Heart right ventricle (tissue), 16 donors: ENCODE data around the gene HIGD2B. TPM values are rescaled to one million over a fixed set of nuclear protein-coding genes. Genes with fewer than 3 reads are reported as not detected.

Source experiments
- ATAC-seq, 8 donors: fragments of 200-7000 bp; cut with Tn5 transposase; one replicate each; pipeline ENCODE4 v1.9.1; 2020; ENCODE audit warnings: mild to moderate bottlenecking in 8 of 8, moderate library complexity in 8 of 8, moderate number of reproducible peaks in 1 of 8
- DNase-seq, 2 donors: peaks; one replicate each; pipeline ENCODE4 v3.0.0-alpha.2; 2020
- H3K27ac ChIP-seq, 10 donors: fragments of 200-600 bp; sonication (generic) in 2 of 10; one replicate each; pipeline versions ENCODE4 v1.5.0 to v1.8.0; 2020 to 2022; ENCODE audit warnings: mild to moderate bottlenecking in 3 of 10
- H3K27me3 ChIP-seq, 7 donors: fragments of 200-600 bp; one replicate each; pipeline ENCODE4 v1.8.0; 2021 to 2022; ENCODE audit warnings: mild to moderate bottlenecking in 2 of 7
- H3K36me3 ChIP-seq, 9 donors: fragments of 200-600 bp; sonication (generic) in 1 of 9; one replicate each; pipeline versions ENCODE4 v1.5.0 to v1.8.0; 2020 to 2022; ENCODE audit warnings: mild to moderate bottlenecking in 2 of 9
- H3K4me1 ChIP-seq, 9 donors: fragments of 200-600 bp; sonication (generic) in 1 of 9; one replicate each; pipeline versions ENCODE4 v1.5.0 to v1.8.0; 2020 to 2022; ENCODE audit warnings: mild to moderate bottlenecking in 4 of 9
- H3K4me3 ChIP-seq, 10 donors: fragments of 200-600 bp; sonication (generic) in 2 of 10; one replicate each; pipeline versions ENCODE4 v1.5.0 to v1.8.0; 2020 to 2022; ENCODE audit warnings: mild to moderate bottlenecking in 7 of 10, moderate library complexity in 2 of 10
- H3K9me3 ChIP-seq, 11 donors: fragments of 200-600 bp in 10 of 11; sonication (generic) in 2 of 11; one replicate each; pipeline versions ENCODE4 v1.5.0 to v1.8.0; 2013 to 2022; ENCODE audit warnings: mild to moderate bottlenecking in 2 of 11, control low read depth in 1 of 11, moderate library complexity in 1 of 11
- WGBS, 2 donors: extraction: QIAGEN DNeasy Blood & Tissue Kit; methylation state at CpG; one replicate each; pipeline ENCODE4 v1.1.7; 2013; ENCODE audit warnings: inconsistent platforms in 1 of 2; 5-methylcytosine and 5-hydroxymethylcytosine counted together
- intact Hi-C, 10 donors: fragments of 100-400 bp; cut with DNase I; formaldehyde crosslinking; loops; one replicate each; pipeline versions ENCODE4 v1.11.1 to v1.14.2; 2022
- long read RNA-seq, 3 donors: library from polyadenylated mRNA; unstranded; transcript quantifications; one replicate each; pipeline ENCODE4 v2.0.0, GENCODE V29; 2020 to 2021
- polyA plus RNA-seq, 2 donors: library from polyadenylated mRNA; stranded (reverse); fragments of 200-250 nt; gene quantifications; one replicate each; pipeline ENCODE4 v1.2.3, GENCODE V29; 2013
- total RNA-seq, 10 donors: library from RNA; stranded (reverse); fragmentation: NEBNext Ultra II Directional in 3 of 10; extraction: Animal tissue kit (Norgen Biotek cat#: 25700) in 3 of 10; gene quantifications; one replicate each; pipeline versions ENCODE4 v1.2.1 to v1.2.4, GENCODE V29; 2021 to 2023
- TF ChIP-seq, protein P1 (sequence below), 9 donors: fragments of 200-600 bp; sonication (generic) in 2 of 9; IDR thresholded peaks; one replicate each; pipeline versions ENCODE4 v1.5.0 to v1.8.0; 2021 to 2022; ENCODE audit warnings: antibody characterized with exemption in 9 of 9, mild to moderate bottlenecking in 5 of 9, moderate library complexity in 1 of 9
- donor health status: Arrhythmogenic right ventricular cardiomyopathy.
- donor health status: ischemic (EF 13 %, LVEDD 7.1; RV severe dilation, severe dysfunction).
- donor health status: healthy with polysubstance abuse.
- donor health status: DM: no; HTN: yes; CAD: no.
- donor health status: DM: no; HTN: no; CAD: no.
- donor health status: ischemic (EF 25% LVEDD 6.9; RV normal size, moderate dysfunction).
- donor health status: ischemic (EF 25% LVEDD 5.7; RV mildly dilated, moderate dysfunction).
- donor health status: healthy.
- donor health status: DM: yes; HTN: yes; CAD: no.
- donor health status: Ischemic cardiomyopathy.
- donor health status: ischemic (EF 35%, LVEDD 5.7; RV mildly dilated, moderate dysfunction).
- donor health status: nonischemic (EF 11% LVEDD 7.7; RV severe dilation, severe dysfunction).
- donor health status: DM: yes; HTN: yes; CAD: no.
- donor health status: PGD.
- donor health status: ischemic (EF 29% LVEDD 5.4; RV normal size, mild dysfunction).
- donor health status: nonischemic (EF 23%, LVEDD 6.1; RV moderate dilation, normal function).

Gene HIGD2B
- not detected for total RNA-seq
- not detected for polyA plus RNA-seq
- long read RNA-seq, donor 1: 0 reads
- long read RNA-seq, donor 2: 0 reads
- long read RNA-seq, donor 3: 0 reads

GRCh38 chr15:72685925-72686794 is at the start of gene HIGD2B, which contains the start of gene BBS4:
HIGD2B (minus strand) TSS chr15:72686182; CDS start chr15:72676374, 9,808 bp downstream.
BBS4 (plus strand) TSS chr15:72686207; CDS start chr15:72686228, 21 bp downstream.
- intact Hi-C loops: loop anchor here in 2 of 10 donors (5.0 kb wide), 2 partner anchors 89 to 229 kb away; no protein-coding TSS in a partner anchor
- peak; percentile 98 to 99 (median 99) for ATAC-seq
- H3K27me3 ChIP-seq: no peaks in the 10 kb centered on the region
- DNase-seq: peak; percentile 87 to 88
- H3K36me3 ChIP-seq: no peaks in the 10 kb centered on the region
- 0 to 1% methylated on average over 49 of the region's 49 CpGs for WGBS, 2 donors
- TF ChIP-seq, protein P1, sequence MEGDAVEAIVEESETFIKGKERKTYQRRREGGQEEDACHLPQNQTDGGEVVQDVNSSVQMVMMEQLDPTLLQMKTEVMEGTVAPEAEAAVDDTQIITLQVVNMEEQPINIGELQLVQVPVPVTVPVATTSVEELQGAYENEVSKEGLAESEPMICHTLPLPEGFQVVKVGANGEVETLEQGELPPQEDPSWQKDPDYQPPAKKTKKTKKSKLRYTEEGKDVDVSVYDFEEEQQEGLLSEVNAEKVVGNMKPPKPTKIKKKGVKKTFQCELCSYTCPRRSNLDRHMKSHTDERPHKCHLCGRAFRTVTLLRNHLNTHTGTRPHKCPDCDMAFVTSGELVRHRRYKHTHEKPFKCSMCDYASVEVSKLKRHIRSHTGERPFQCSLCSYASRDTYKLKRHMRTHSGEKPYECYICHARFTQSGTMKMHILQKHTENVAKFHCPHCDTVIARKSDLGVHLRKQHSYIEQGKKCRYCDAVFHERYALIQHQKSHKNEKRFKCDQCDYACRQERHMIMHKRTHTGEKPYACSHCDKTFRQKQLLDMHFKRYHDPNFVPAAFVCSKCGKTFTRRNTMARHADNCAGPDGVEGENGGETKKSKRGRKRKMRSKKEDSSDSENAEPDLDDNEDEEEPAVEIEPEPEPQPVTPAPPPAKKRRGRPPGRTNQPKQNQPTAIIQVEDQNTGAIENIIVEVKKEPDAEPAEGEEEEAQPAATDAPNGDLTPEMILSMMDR (IDR thresholded peaks at IDR 0.05): no peak
- H3K27ac ChIP-seq: peak within 1 kb of the TSS; percentile 75 to 96 (median 88)
- H3K9me3 ChIP-seq: no peaks in the 10 kb centered on the region
- H3K4me1 ChIP-seq: peaks cover 0 to 18% (median 7%) of the 10 kb centered on the region in 9 donors
- peak within 1 kb of the TSS; percentile 57 to 92 (median 73) for H3K4me3 ChIP-seq

GRCh38 chr15:72735111-72735510 is 49.1 kb upstream of the HIGD2B start:
- TF ChIP-seq, protein P1 (IDR thresholded peaks at IDR 0.05): no peak
- Histone ChIP-seq H3K4me1 (peaks cover 0 to 8% (median 0%) of the 10 kb centered on the region in 9 donors), H3K27me3 (no peaks in the 10 kb centered on the region), H3K36me3 (peaks cover 0 to 94% (median 52%) of the 10 kb centered on the region in 9 donors), H3K4me3 (no peak overlapping the region), H3K9me3 (no peaks in the 10 kb centered on the region), H3K27ac (no peak overlapping the region)
- WGBS, 2 donors: 96% methylated on average over 2 of the region's 2 CpGs
- ATAC-seq: peak in 1 of 8 donors; percentile 34
- intact Hi-C loops: no loop called here
- no peak for DNase-seq

DNA sequence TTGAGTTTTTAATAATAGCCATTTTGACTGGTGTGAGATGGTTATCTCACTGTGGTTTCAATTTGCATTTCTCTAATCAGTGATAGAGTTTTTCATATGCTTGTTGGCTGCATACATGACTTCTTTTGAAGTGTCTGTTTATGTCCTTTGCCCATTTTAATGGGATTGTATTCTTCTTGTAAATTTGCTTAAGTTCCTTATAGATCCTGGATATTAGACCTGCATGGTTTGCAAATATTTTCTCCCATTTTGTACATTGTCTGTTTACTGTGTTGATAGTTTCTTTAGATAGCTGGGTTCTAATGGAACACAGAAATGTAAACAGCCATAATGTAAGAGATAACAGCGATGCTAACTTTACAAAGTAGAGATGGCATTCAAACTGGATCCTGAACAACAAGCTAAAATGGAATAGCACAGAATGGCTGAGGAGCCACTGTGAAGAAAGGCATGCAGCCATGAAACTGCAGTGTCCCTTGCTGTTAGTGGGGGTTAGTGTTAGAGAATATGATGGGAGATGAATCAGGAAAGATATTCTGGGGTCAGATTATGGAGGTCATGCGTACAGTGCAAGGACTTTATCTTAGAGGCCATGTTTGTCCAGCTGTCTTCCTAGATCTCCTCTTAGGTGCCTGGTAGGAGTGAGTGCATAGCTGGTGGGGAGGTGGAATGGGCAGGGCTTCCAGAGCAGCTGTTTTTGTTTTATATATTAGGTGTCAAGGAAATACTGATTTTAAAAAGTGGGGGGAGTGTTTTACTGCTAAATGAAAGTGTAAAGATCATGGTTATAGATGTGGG is 48.2 kb upstream of the HIGD2B start:
- Histone ChIP-seq H3K27ac (no peak overlapping the region), H3K9me3 (no peaks in the 10 kb centered on the region), H3K27me3 (no peaks in the 10 kb centered on the region), H3K4me1 (no peaks in the 10 kb centered on the region), H3K4me3 (no peak overlapping the region), H3K36me3 (peaks cover 0 to 94% (median 50%) of the 10 kb centered on the region in 9 donors)
- DNase-seq (no peak), ATAC-seq (no peak)
- intact Hi-C loops: no loop called here
- TF ChIP-seq, protein P1 (IDR thresholded peaks at IDR 0.05): no peak
- 92 to 95% methylated on average over 2 of the region's 2 CpGs for WGBS, 2 donors

GRCh38 chr15:72732516-72732915 is 46.5 kb upstream of the HIGD2B start:
- H3K4me1 ChIP-seq: no peaks in the 10 kb centered on the region
- no peak for DNase-seq
- 94 to 95% methylated on average over 4 of the region's 4 CpGs for WGBS, 2 donors
- TF ChIP-seq, protein P1 (IDR thresholded peaks at IDR 0.05): no peak
- H3K27ac ChIP-seq: no peak overlapping the region
- intact Hi-C loops: no loop called here
- H3K4me3 ChIP-seq: no peak overlapping the region
- no peaks in the 10 kb centered on the region for H3K27me3 ChIP-seq
- no peaks in the 10 kb centered on the region for H3K9me3 ChIP-seq
- ATAC-seq: no peak
- peaks cover 0 to 94% (median 35%) of the 10 kb centered on the region in 9 donors for H3K36me3 ChIP-seq
